Measurements from ENCODE around the gene FAM174C.
A peak's percentile ranks its signal among the peaks of the same experiment; 100 is the strongest.
"Not testable (repeated sequence)": the region's sequence is repeated elsewhere in the genome, so short reads cannot be mapped to it uniquely, and the experiment has no call there.

Gene FAM174C

GRCh38 chr19:1318678-1319471, 43.5 kb downstream of the FAM174C start:
- DNase-seq (ENCODE audit: low read depth in 2 of 2) = no peak

- DNase-seq (ENCODE audit: low read depth in 2 of 2) = not testable (repeated sequence)
These were observed 44.9 kb downstream of the FAM174C start for GRCh38 chr19:1320282-1320650.

- DNase-seq (ENCODE audit: low read depth in 2 of 2) = no peak
These were observed 46.2 kb downstream of the FAM174C start for GRCh38 chr19:1321539-1321938.

GRCh38 chr19:1322198-1322981, 47.1 kb downstream of the FAM174C start:
- DNase-seq (ENCODE audit: low read depth in 2 of 2) = no peak

GRCh38 chr19:1324249-1324805, 49.0 kb downstream of the FAM174C start:
- DNase-seq (ENCODE audit: low read depth in 2 of 2) = no peak

- peak; percentile 13 to 15 for DNase-seq (ENCODE audit: low read depth in 2 of 2)
These were observed 49.7 kb downstream of the FAM174C start for GRCh38 chr19:1324806-1325567.

DNA sequence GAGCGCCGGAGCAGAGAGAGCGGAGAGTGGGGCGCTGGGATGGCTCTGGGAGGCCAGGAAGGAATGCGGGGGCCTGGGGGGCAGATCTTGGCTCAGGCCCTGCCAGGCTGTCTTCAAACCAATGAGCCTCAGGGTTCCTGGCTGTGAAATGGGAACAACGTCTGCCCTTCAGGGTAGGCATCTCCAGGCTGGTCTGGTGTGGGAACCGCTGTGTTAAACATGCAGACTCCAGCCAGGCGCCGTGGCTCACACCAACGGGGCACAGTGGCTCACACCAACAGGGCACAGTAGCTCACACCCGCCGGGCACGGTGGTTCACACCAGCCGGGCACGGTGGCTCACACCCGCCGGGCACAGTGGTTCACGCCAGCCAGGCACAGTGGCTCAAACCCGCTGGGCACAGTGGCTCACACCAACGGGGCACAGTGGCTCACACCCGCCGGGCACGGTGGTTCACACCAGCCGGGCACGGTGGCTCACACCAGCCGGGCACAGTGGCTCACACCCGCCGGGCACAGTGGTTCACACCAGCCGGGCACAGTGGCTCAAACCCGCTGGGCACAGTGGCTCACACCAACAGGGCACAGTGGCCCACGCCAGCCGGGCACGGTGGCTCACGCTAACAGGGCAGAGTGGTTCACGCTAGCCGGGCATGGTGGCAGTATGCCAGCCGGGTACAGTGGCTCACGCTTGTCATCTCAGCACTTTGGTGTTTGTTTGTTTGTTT, 50.4 kb downstream of the FAM174C start:
- no peak for DNase-seq (ENCODE audit: low read depth in 2 of 2)

DNA sequence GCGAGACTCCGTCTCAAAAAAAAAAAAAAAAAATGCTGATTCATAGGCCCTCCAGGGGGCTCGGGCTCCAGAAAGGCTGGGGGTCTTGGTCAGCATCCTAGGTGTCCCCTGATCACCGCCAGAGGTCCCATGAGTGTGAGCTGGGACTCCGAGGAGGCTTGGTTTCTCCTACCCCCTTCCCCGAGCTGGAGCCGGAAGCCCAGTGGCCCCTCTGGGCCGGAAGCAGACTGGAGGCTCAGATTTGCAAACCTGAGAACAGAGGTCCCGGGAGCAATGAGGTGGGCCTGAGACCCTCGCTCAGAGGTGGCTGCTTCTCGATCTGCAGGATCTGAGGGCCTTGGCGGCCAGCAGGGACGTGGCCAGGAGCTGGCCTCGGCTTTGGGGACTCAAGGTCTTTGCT, 51.8 kb downstream of the FAM174C start:
- DNase-seq (ENCODE audit: low read depth in 2 of 2) = no peak

All from stimulated activated CD8-positive, alpha-beta memory T cell treated with anti-CD3 and anti-CD28 coated beads, Interleukin-2, amount 100 ng/mL, for 48 hours (primary cell).